Endothelial cell of umbilical vein (primary cell): Measurements from ENCODE around the gene DESI1. TPM values are rescaled to one million over a fixed set of nuclear protein-coding genes. Genes with fewer than 3 reads are reported as not detected.
A peak's percentile ranks its signal among the peaks of the same experiment; 100 is the strongest.

ENCODE experiments used
- BruUV-seq: library from RNA; stranded (reverse); fragments of 400-500 nt; replicated peaks from 2 replicates; lab custom pipeline; 2021; lab: Mats Ljungman, UMichigan
- CTCF ChIA-PET: fragments of 300-600, 350-600 bp; sonication (Branson Sonifier 250); formaldehyde crosslinking; loops from one replicate; lab custom pipeline; 2021; ENCODE audit warnings: antibody characterized with exemption, inconsistent platforms; lab: Charles Lee
- POLR2A ChIA-PET: fragments of 300-600, 350-600 bp; sonication (Branson Sonifier 250); formaldehyde crosslinking; loops from one replicate; lab custom pipeline; 2021; ENCODE audit warnings: antibody characterized with exemption, inconsistent platforms; lab: Charles Lee
- DNase-seq: peaks from one replicate; pipeline ENCODE4 v3.0.0-alpha.2; 2011; ENCODE audit warnings: low read depth, low spot score
- FAIRE-seq: peaks from 2 replicates; lab custom pipeline; 2011; peaks lifted over from hg19 to GRCh38; lab: Jason Lieb, UNC
- H2AFZ ChIP-seq: 2 replicates; pipeline ENCODE4 v1.6.0; 2012; ENCODE audit warnings: low read depth, low read length, control low read depth, inconsistent platforms
- H3K27ac ChIP-seq: 2 replicates; pipeline ENCODE4 v1.5.1; 2011; ENCODE audit warnings: low read depth, mild to moderate bottlenecking, control low read depth, low read length, moderate library complexity; ENCODE audit not compliant: insufficient read depth
- H3K27me3 ChIP-seq, 2 experiments: 2 replicates each; pipeline versions ENCODE4 v1.6.0 to v1.6.1; 2011; ENCODE audit warnings: low read length in 2 of 2, mixed read lengths in 1 of 2; ENCODE audit not compliant: control insufficient read depth in 2 of 2, insufficient read depth in 2 of 2
- H3K36me3 ChIP-seq, 2 experiments: 2 replicates in 1 of 2; 3 replicates in 1 of 2; pipeline ENCODE4 v1.5.1; 2011; ENCODE audit warnings: low read length in 2 of 2, mild to moderate bottlenecking in 1 of 2, moderate library complexity in 1 of 2; ENCODE audit not compliant: control insufficient read depth in 2 of 2, insufficient read depth in 2 of 2; ENCODE audit errors: extremely low read depth in 1 of 2
- H3K4me1 ChIP-seq: 3 replicates; pipeline ENCODE4 v1.5.1; 2011; ENCODE audit warnings: mild to moderate bottlenecking, low read length; ENCODE audit not compliant: control insufficient read depth, insufficient read depth; ENCODE audit errors: extremely low read depth
- H3K4me2 ChIP-seq: 2 replicates; pipeline ENCODE4 v1.6.1; 2011; ENCODE audit warnings: low read length, control low read depth, mixed read lengths; ENCODE audit not compliant: insufficient read depth
- H3K4me3 ChIP-seq, 3 experiments: fragments of 200-600 bp in 1 of 3; sonication (generic), shearing (Covaris generic) in 1 of 3; replicated peaks in 1 of 3; 2 replicates each; pipeline ENCODE4 v1.5.1; 2011 to 2016; ENCODE audit warnings: control low read depth in 3 of 3, low read length in 3 of 3, mild to moderate bottlenecking in 2 of 3, inconsistent platforms in 1 of 3, low read depth in 1 of 3, moderate library complexity in 1 of 3; ENCODE audit not compliant: insufficient read depth in 1 of 3
- H3K79me2 ChIP-seq: 2 replicates; pipeline ENCODE4 v1.6.0; 2012; ENCODE audit warnings: low read length, inconsistent platforms; ENCODE audit not compliant: control insufficient read depth, insufficient read depth
- H3K9ac ChIP-seq: replicated peaks from 2 replicates; pipeline ENCODE3; 2011; ENCODE audit warnings: low read length, control low read depth; ENCODE audit not compliant: insufficient read depth; ENCODE audit errors: extremely low read depth
- H3K9me1 ChIP-seq: replicated peaks from 3 replicates; pipeline ENCODE4 v1.6.0; 2011; ENCODE audit warnings: mild to moderate bottlenecking, low read length; ENCODE audit not compliant: control insufficient read depth, insufficient read depth; ENCODE audit errors: extremely low read depth
- H3K9me3 ChIP-seq: replicated peaks from 2 replicates; pipeline ENCODE4 v1.5.1; 2012; ENCODE audit warnings: low read length, inconsistent platforms; ENCODE audit not compliant: control insufficient read depth, insufficient read depth
- H4K20me1 ChIP-seq: replicated peaks from 2 replicates; pipeline ENCODE3; 2011; ENCODE audit warnings: mild to moderate bottlenecking, low read length; ENCODE audit not compliant: control insufficient read depth, insufficient read depth; ENCODE audit errors: extremely low read depth
- CTCF ChIP-seq, 2 donors: IDR thresholded peaks; 1 replicate in 1 of 2; 2 replicates in 1 of 2; pipeline ENCODE4 v1.5.1; 2011; ENCODE audit warnings: low read length in 2 of 2, mild to moderate bottlenecking in 2 of 2, moderate library complexity in 2 of 2, control low read depth in 1 of 2, inconsistent platforms in 1 of 2, low read depth in 1 of 2; ENCODE audit not compliant: insufficient read depth in 1 of 2; ENCODE audit errors: extremely low read depth in 1 of 2
- EZH2 ChIP-seq: IDR thresholded peaks from 2 replicates; pipeline ENCODE4 v1.6.1; 2012; ENCODE audit warnings: borderline replicate concordance, low read depth, mild to moderate bottlenecking, moderate library complexity, low read length, inconsistent platforms; ENCODE audit not compliant: severe bottlenecking
- FOS ChIP-seq: IDR thresholded peaks from 2 replicates; pipeline ENCODE4 v1.6.1; 2011; ENCODE audit warnings: mild to moderate bottlenecking, low read length, moderate library complexity, borderline replicate concordance; ENCODE audit not compliant: insufficient read depth
- GATA2 ChIP-seq: IDR thresholded peaks from 2 replicates; pipeline ENCODE4 v1.7.0; 2011; ENCODE audit warnings: low read depth, mild to moderate bottlenecking, moderate library complexity, mixed read lengths, low read length; ENCODE audit not compliant: insufficient read length, insufficient read depth
- JUN ChIP-seq: IDR thresholded peaks from 2 replicates; pipeline ENCODE4 v1.6.1; 2011; ENCODE audit warnings: borderline replicate concordance, low read depth; ENCODE audit not compliant: insufficient read length, insufficient read depth
- MYC ChIP-seq: IDR thresholded peaks from one replicate; pipeline ENCODE4 v1.6.1; 2011; ENCODE audit warnings: mild to moderate bottlenecking, low read depth, low read length
- POLR2A ChIP-seq: IDR thresholded peaks from 2 replicates; pipeline ENCODE4 v1.6.1; 2012; ENCODE audit warnings: low read depth, mild to moderate bottlenecking, control low read depth, low read length
- POLR2AphosphoS5 ChIP-seq: IDR thresholded peaks from 2 replicates; pipeline ENCODE4 v1.6.1; 2012; ENCODE audit warnings: low read depth, mild to moderate bottlenecking, control low read depth, low read length, moderate library complexity; ENCODE audit not compliant: insufficient read depth
- dilution Hi-C: fragments of 300-500 bp; cut with MboI; formaldehyde crosslinking; loops from one replicate; pipeline ENCODE4 v1.15.0; 2019; ENCODE audit warnings: low sequenced_read_pairs; ENCODE audit not compliant: extremely low pct_ligation_motif_present
- intact Hi-C: fragments of 100-400 bp; cut with micrococcal nuclease; formaldehyde crosslinking; loops from one replicate; pipeline ENCODE4 v1.10.0; 2022
- polyA plus RNA-seq, 4 experiments: library from polyadenylated mRNA; depleted of rRNA in 3 of 4; stranded (reverse) in 3 of 4; unstranded in 1 of 4; fragments of >200 nt; gene quantifications; 2 replicates each; pipeline versions ENCODE4 v1.2.1 to v1.2.3, GENCODE V29; 2011 to 2012; ENCODE audit warnings: missing spikeins in 1 of 4
- total RNA-seq: library from RNA; stranded (reverse); gene quantifications from 2 replicates; pipeline ENCODE4 v1.2.3, GENCODE V29; 2021
- TF ChIP-seq, protein P1 (sequence below): IDR thresholded peaks from 2 replicates; pipeline ENCODE4 v1.6.1; 2011; ENCODE audit not compliant: insufficient read depth, insufficient read length

The DESI1 gene
- total and polyA plus RNA-seq, 2 donors (not counting 3 experiments of a cell fraction or from before 2014, with no cell fraction given) = 36.8 to 59.1 TPM

- DNase-seq = no peak
- TF ChIP-seq POLR2AphosphoS5 (no peak), GATA2 (no peak), POLR2A (no peak), EZH2 (no peak), MYC (no peak), JUN (no peak), FOS (no peak), CTCF (IDR thresholded peaks at IDR 0.05; ENCODE audit: extremely low read depth in 1 of 2, insufficient read depth in 1 of 2, low read depth in 1 of 2, low read length in 2 of 2) (no peak)
- TF ChIP-seq, protein P1, sequence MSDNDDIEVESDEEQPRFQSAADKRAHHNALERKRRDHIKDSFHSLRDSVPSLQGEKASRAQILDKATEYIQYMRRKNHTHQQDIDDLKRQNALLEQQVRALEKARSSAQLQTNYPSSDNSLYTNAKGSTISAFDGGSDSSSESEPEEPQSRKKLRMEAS = no peak
- Histone ChIP-seq H3K27me3 (no peaks in the 10 kb centered on the region), H3K36me3 (peaks cover under 1% of the 10 kb centered on the region in 2 experiments), H3K4me2 (peak overlapping the region; percentile 95), H3K9ac (peak overlapping the region; percentile 92), H2AFZ (peak overlapping the region; percentile 48), H3K9me3 (no peaks in the 10 kb centered on the region), H3K4me3 (peak overlapping the region; percentile 80 to 86 (median 86)), H3K4me1 (peaks cover 25% of the 10 kb centered on the region), H3K9me1 (no peaks in the 10 kb centered on the region), H4K20me1 (no peaks in the 10 kb centered on the region), H3K79me2 (peaks cover 70% of the 10 kb centered on the region), H3K27ac (peak overlapping the region; percentile 89)
- intact Hi-C loops = loop anchor here (5.0 kb wide), 1 partner anchor 47 kb away; no protein-coding TSS in a partner anchor
- BruUV-seq = no TSS peak
- FAIRE-seq = peak; percentile 69
- dilution Hi-C loops = no loop called here
- ChIA-PET POLR2A (interaction anchor here (1.0 kb wide), 1 partner anchor 47 kb away, joined by 5 read pairs; no protein-coding TSS in a partner anchor), CTCF (interaction anchor here (1.4 to 3.6 kb wide), 5 partner anchors 30 to 216 kb away, joined by 3 to 14 read pairs (median 9); partner anchors contain the start of genes PMM1 and POLR3H)
These were observed 759 bp downstream of the DESI1 start for GRCh38 chr22:41619979-41620588.
